ENCODE data around the gene ACADS. TPM values are rescaled to one million over a fixed set of nuclear protein-coding genes. Genes with fewer than 3 reads are reported as not detected.
A peak's percentile ranks its signal among the peaks of the same experiment; 100 is the strongest.

ACADS gene
- total and polyA plus RNA-seq, 2 of the 8 experiments (the other 6 are each of a cell fraction or from before 2014, with no cell fraction given), result 4.9 to 7.5 TPM

GRCh38 chr12:120750806-120751205 lies 25.2 kb downstream of the ACADS start:
- Histone ChIP-seq H2AK5ac (ENCODE audit: low read depth, low read length) (no peak overlapping the region), H3K4me1 (replicated peaks in 1 of 4; ENCODE audit: control insufficient read depth in 3 of 4, insufficient read depth in 4 of 4, low read length in 3 of 4) (no peaks in the 10 kb centered on the region), H3K14ac (ENCODE audit: insufficient read length) (no peak overlapping the region), H3K79me2 (ENCODE audit: control insufficient read depth in 1 of 2, insufficient read depth in 2 of 2, low read length in 2 of 2) (no peaks in the 10 kb centered on the region), H3K36me3 (ENCODE audit: control insufficient read depth in 2 of 4, insufficient read depth in 4 of 4, low read length in 3 of 4) (no peaks in the 10 kb centered on the region), H3K27ac (ENCODE audit: low read depth, low read length) (no peak overlapping the region), H3K27me3 (replicated peaks in 1 of 4; ENCODE audit: control insufficient read depth in 3 of 4, extremely low read depth in 1 of 4, insufficient read depth in 3 of 4, low read length in 3 of 4) (no peaks in the 10 kb centered on the region), H3K23me2 (ENCODE audit: low read depth, low read length) (no peaks in the 10 kb centered on the region), H3K9ac (replicated peaks in 1 of 4; ENCODE audit: extremely low read depth in 1 of 4, low read depth in 3 of 4, low read length in 3 of 4) (no peak overlapping the region), H4K8ac (ENCODE audit: extremely low read depth, insufficient read depth, low read length) (no peak overlapping the region), H3K18ac (ENCODE audit: extremely low read depth, low read length) (no peak overlapping the region), H4K91ac (replicated peaks; ENCODE audit: insufficient read length, low read length) (no peak overlapping the region), H3K23ac (ENCODE audit: insufficient read length) (no peak overlapping the region), H2BK12ac (ENCODE audit: low read depth, low read length) (no peak overlapping the region), H3K4me2 (ENCODE audit: insufficient read depth in 1 of 2, low read depth in 2 of 2, low read length in 2 of 2) (no peak overlapping the region), H2BK15ac (ENCODE audit: low read length) (no peak overlapping the region), H3K56ac (replicated peaks; ENCODE audit: insufficient read length, low read depth, low read length) (no peak overlapping the region), H3K9me3 (ENCODE audit: insufficient read depth in 2 of 2, low read depth in 1 of 2, low read length in 1 of 2) (no peaks in the 10 kb centered on the region), H3K4me3 (ENCODE audit: extremely low read depth in 1 of 4, insufficient read depth in 2 of 4, low read depth in 3 of 4, low read length in 4 of 4) (no peak overlapping the region), H4K5ac (ENCODE audit: insufficient read length, low read depth, low read length) (no peak overlapping the region), H2BK20ac (ENCODE audit: low read length) (no peak overlapping the region), H3K79me1 (ENCODE audit: low read depth, low read length) (no peaks in the 10 kb centered on the region), H2AFZ (ENCODE audit: low read length) (no peak overlapping the region), H3K4ac (replicated peaks; ENCODE audit: insufficient read length, low read depth, low read length) (no peak overlapping the region), H2BK5ac (ENCODE audit: low read depth, low read length) (no peak overlapping the region), H2BK120ac (replicated peaks; ENCODE audit: low read depth, low read length) (no peak overlapping the region), H4K20me1 (replicated peaks in 1 of 2; ENCODE audit: control insufficient read depth in 1 of 2, insufficient read depth in 2 of 2, low read length in 2 of 2) (no peaks in the 10 kb centered on the region)
- TF ChIP-seq CREB1 (IDR thresholded peaks at IDR 0.05), result no peak
- no peak for TF ChIP-seq POU5F1 (IDR thresholded peaks at IDR 0.05; ENCODE audit: low read depth, low read length)
- no peak for TF ChIP-seq TAF1 (IDR thresholded peaks at IDR 0.05; ENCODE audit: low read depth, low read length)
- no peak for TF ChIP-seq GABPA (IDR thresholded peaks at IDR 0.05; ENCODE audit: borderline replicate concordance, insufficient read depth, low read length)
- no peak for TF ChIP-seq YY1 (IDR thresholded peaks at IDR 0.05; ENCODE audit: low read depth, low read length)
- no peak for TF ChIP-seq HDAC6 (IDR thresholded peaks at IDR 0.05; ENCODE audit: low read depth, low read length)
- TF ChIP-seq ZNF274 (IDR thresholded peaks at IDR 0.05; ENCODE audit: borderline replicate concordance, extremely low read depth, low read length), result no peak
- no peak for TF ChIP-seq EP300 (IDR thresholded peaks at IDR 0.05; ENCODE audit: borderline replicate concordance in 1 of 2, low read depth in 2 of 2, low read length in 2 of 2)
- TF ChIP-seq CTBP2 (IDR thresholded peaks at IDR 0.05; ENCODE audit: borderline replicate concordance, insufficient read depth, insufficient read length, low read length), result no peak
- TF ChIP-seq, protein P1, sequence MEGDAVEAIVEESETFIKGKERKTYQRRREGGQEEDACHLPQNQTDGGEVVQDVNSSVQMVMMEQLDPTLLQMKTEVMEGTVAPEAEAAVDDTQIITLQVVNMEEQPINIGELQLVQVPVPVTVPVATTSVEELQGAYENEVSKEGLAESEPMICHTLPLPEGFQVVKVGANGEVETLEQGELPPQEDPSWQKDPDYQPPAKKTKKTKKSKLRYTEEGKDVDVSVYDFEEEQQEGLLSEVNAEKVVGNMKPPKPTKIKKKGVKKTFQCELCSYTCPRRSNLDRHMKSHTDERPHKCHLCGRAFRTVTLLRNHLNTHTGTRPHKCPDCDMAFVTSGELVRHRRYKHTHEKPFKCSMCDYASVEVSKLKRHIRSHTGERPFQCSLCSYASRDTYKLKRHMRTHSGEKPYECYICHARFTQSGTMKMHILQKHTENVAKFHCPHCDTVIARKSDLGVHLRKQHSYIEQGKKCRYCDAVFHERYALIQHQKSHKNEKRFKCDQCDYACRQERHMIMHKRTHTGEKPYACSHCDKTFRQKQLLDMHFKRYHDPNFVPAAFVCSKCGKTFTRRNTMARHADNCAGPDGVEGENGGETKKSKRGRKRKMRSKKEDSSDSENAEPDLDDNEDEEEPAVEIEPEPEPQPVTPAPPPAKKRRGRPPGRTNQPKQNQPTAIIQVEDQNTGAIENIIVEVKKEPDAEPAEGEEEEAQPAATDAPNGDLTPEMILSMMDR (IDR thresholded peaks at IDR 0.05; ENCODE audit: control extremely low read depth in 1 of 3, insufficient read depth in 1 of 3, low read depth in 1 of 3, low read length in 3 of 3), result peak in 1 of 3 experiments; percentile 2; a peak in 1 of 4 replicates
- TF ChIP-seq KDM1A (IDR thresholded peaks at IDR 0.05; ENCODE audit: borderline replicate concordance, low read length), result 0 out of 2 replicates have a peak, but pooled peaks have one; percentile 29
- FAIRE-seq (no peak), DNase-seq (ENCODE audit: low read depth in 1 of 2, low spot score in 2 of 2) (no peak)
- 92% methylated on average over 5 of the region's 5 CpGs; no CpG with 5 or more reads in 1 of the 2 experiments for WGBS, 2 experiments (ENCODE audit: extremely low coverage in 1 of 2, insufficient coverage in 1 of 2, insufficient read length in 1 of 2, insufficient replicate concordance in 2 of 2, low coverage in 1 of 2, low lambda C conversion rate in 2 of 2, missing lambda C conversion rate in 1 of 2)
- POLR2A ChIA-PET (ENCODE audit: partially characterized antibody), result interaction anchor here (0.6 kb wide), 1 partner anchor 109 kb away, joined by 3 read pairs; no protein-coding TSS in a partner anchor
- CTCF ChIA-PET (ENCODE audit: partially characterized antibody), result interaction anchor here (0.6 to 1.8 kb wide), 8 partner anchors 9 to 432 kb away, joined by 3 to 6 read pairs (median 3); no protein-coding TSS in a partner anchor
